PC-9 (cell line): Measurements from ENCODE around the gene ARF6. TPM values are rescaled to one million over a fixed set of nuclear protein-coding genes. Genes with fewer than 3 reads are reported as not detected.

Experiments
- Bru-seq: library from RNA; stranded (reverse); fragments of 400-500 nt; gene quantifications from one replicate; lab custom pipeline; 2021; lab: Mats Ljungman, UMichigan
- BruChase-seq, 2 experiments: library from RNA; stranded (reverse); fragments of 400-500 nt; gene quantifications; one replicate each; lab custom pipeline; 2021; lab: Mats Ljungman, UMichigan
- BruUV-seq: library from RNA; stranded (reverse); fragments of 400-500 nt; replicated peaks from 2 replicates; lab custom pipeline; 2021; lab: Mats Ljungman, UMichigan
- CTCF ChIA-PET: fragments of 300-600 bp; sonication (Branson Sonifier 250); formaldehyde crosslinking; loops from one replicate; lab custom pipeline; 2022; ENCODE audit warnings: antibody characterized with exemption; lab: Charles Lee
- POLR2A ChIA-PET: fragments of 300-600 bp; sonication (Branson Sonifier 250); formaldehyde crosslinking; loops from one replicate; lab custom pipeline; 2022; ENCODE audit warnings: antibody characterized with exemption; ENCODE audit not compliant: unreplicated experiment; lab: Charles Lee
- DNase-seq, 2 experiments: peaks; one replicate each; pipeline versions ENCODE4 v3.0.0 to v3.0.0-alpha.2; 2015 to 2022; ENCODE audit warnings: mixed read lengths in 1 of 2
- H2AFZ ChIP-seq: fragments of 200-600 bp; sonication (generic); 2 replicates; pipeline ENCODE4 v1.8.1; 2017; ENCODE audit warnings: antibody characterized with exemption
- H3F3A ChIP-seq: fragments of 200-600 bp; sonication (generic); 2 replicates; pipeline ENCODE4 v1.8.1; 2017; ENCODE audit warnings: antibody characterized with exemption, mild to moderate bottlenecking, low read depth; ENCODE audit not compliant: insufficient read depth
- H3K27ac ChIP-seq: fragments of 200-600 bp; sonication (generic); 2 replicates; pipeline ENCODE4 v1.6.1; 2016; ENCODE audit warnings: mixed run types
- H3K27me3 ChIP-seq: fragments of 200-600 bp; sonication (generic); 2 replicates; pipeline ENCODE4 v1.6.1; 2016; ENCODE audit warnings: low read depth, mixed run types; ENCODE audit not compliant: insufficient read depth
- H3K36me3 ChIP-seq: fragments of 200-600 bp; sonication (generic); 2 replicates; pipeline ENCODE4 v1.6.1; 2016; ENCODE audit warnings: low read depth, mixed run types
- H3K4me1 ChIP-seq: fragments of 200-600 bp; sonication (generic); replicated peaks from 2 replicates; pipeline ENCODE4 v1.6.1; 2016; ENCODE audit warnings: mixed run types; ENCODE audit not compliant: insufficient read depth
- H3K4me2 ChIP-seq: fragments of 200-600 bp; sonication (generic); 2 replicates; pipeline ENCODE4 v1.6.1; 2017; ENCODE audit warnings: mixed run types
- H3K4me3 ChIP-seq: fragments of 200-600 bp; sonication (generic); 2 replicates; pipeline ENCODE4 v1.6.1; 2016; ENCODE audit warnings: mixed run types
- H3K79me2 ChIP-seq: fragments of 200-600 bp; sonication (generic); 2 replicates; pipeline ENCODE4 v1.6.1; 2017; ENCODE audit warnings: low read depth, mixed run types
- H3K9me2 ChIP-seq: fragments of 200-600 bp; sonication (generic); 2 replicates; pipeline ENCODE4 v1.8.1; 2017; ENCODE audit warnings: mild to moderate bottlenecking; ENCODE audit not compliant: insufficient read depth
- H3K9me3 ChIP-seq: fragments of 200-600 bp; sonication (generic); 2 replicates; pipeline ENCODE4 v1.8.1; 2016; ENCODE audit warnings: low read depth; ENCODE audit not compliant: insufficient read depth
- H4K20me1 ChIP-seq: fragments of 200-600 bp; sonication (generic); 2 replicates; pipeline ENCODE4 v1.8.1; 2017; ENCODE audit not compliant: insufficient read depth
- CTCF ChIP-seq: fragments of 200-600 bp; sonication (generic); conservative IDR thresholded peaks from 2 replicates; pipeline ENCODE4 v1.6.1; 2017; ENCODE audit warnings: mixed run types, antibody characterized with exemption, mild to moderate bottlenecking, moderate library complexity
- EZH2 ChIP-seq: fragments of 200-600 bp; sonication (generic); IDR thresholded peaks from 2 replicates; pipeline ENCODE4 v1.8.0; 2017; ENCODE audit warnings: antibody characterized with exemption, low read depth
- intact Hi-C: fragments of 100-400 bp; cut with micrococcal nuclease; formaldehyde crosslinking; loops from one replicate; pipeline ENCODE4 v1.10.0; 2022; ENCODE audit not compliant: unreplicated experiment
- long read RNA-seq: library from polyadenylated mRNA; stranded (forward); transcript quantifications from one replicate; pipeline ENCODE4 v2.0.0, GENCODE V29; 2022
- total RNA-seq: library from RNA; stranded (reverse); gene quantifications from 2 replicates; pipeline ENCODE4 v1.2.3, GENCODE V29; 2021

Gene ARF6
- total RNA-seq (46.8 and 65.3 TPM in 2 replicates), Bru-seq, nascent RNA (percentile 98 among the genes with signal in this experiment), BruChase-seq, experiment 1, labeled RNA remaining after a 2-hour chase (percentile 100 among the genes with signal in this experiment), BruChase-seq, experiment 2, labeled RNA remaining after a 6-hour chase (percentile 99 among the genes with signal in this experiment)
- long read RNA-seq, transcript ARF6-201 (2 exons, 3,865 nt): major isoform, 374 of 455 reads
- long read RNA-seq, partial matches to known transcripts: 0 of 455 reads
- long read RNA-seq, other reads (novel, unspliced or antisense): 81 of 455 reads

- DNase-seq: peak; percentile 87 to 97
- H3K4me1 ChIP-seq: peaks cover 28% of the 10 kb centered on the region
- BruUV-seq: no TSS peak
Measured at GRCh38 chr14:49892636-49893308, at the start of gene ARF6. TSS of gene ARF6 (plus strand) at chr14:49893082. CDS start at chr14:49893737, 655 bp downstream.

GRCh38 chr14:49849213-49849847 lies 43.6 kb upstream of the ARF6 start:
- CTCF ChIA-PET: no interaction called here
- H3K79me2 ChIP-seq: peaks cover 59% of the 10 kb centered on the region
- H4K20me1 ChIP-seq: 0 out of 2 replicates have a peak, but pooled peaks cover under 1% of the 10 kb centered on the region

More at GRCh38 chr14:49892636-49893308, at the start of gene ARF6:
- Histone ChIP-seq H3K9me2 (no peaks in the 10 kb centered on the region), H3F3A (peaks cover 12% of the 10 kb centered on the region; the same call in 1 of the 2 replicates), H3K9me3 (no peaks in the 10 kb centered on the region), H3K36me3 (peaks cover 27% of the 10 kb centered on the region), H3K27ac (peak within 1 kb of the TSS; percentile 96), H3K27me3 (no peaks in the 10 kb centered on the region), H2AFZ (peak within 1 kb of the TSS; percentile 83), H3K79me2 (peaks cover 55% of the 10 kb centered on the region), H4K20me1 (peaks cover 28% of the 10 kb centered on the region), H3K4me2 (peak within 1 kb of the TSS; percentile 97), H3K4me3 (peak within 1 kb of the TSS; percentile 99)
- TF ChIP-seq CTCF (no peak; the same call in 1 of the 2 replicates), EZH2 (no peak)
- intact Hi-C loops: loop anchor here (1.0 kb wide), 5 partner anchors 24 to 170 kb away; no protein-coding TSS in a partner anchor
- ChIA-PET POLR2A (interaction anchor here (0.6 to 1.5 kb wide), 5 partner anchors 24 to 223 kb away, joined by 3 to 19 read pairs (median 10); no protein-coding TSS in a partner anchor), CTCF (interaction anchor here (0.6 to 1.4 kb wide), 2 partner anchors 27 to 30 kb away, joined by 3 to 15 read pairs; no protein-coding TSS in a partner anchor)

More at GRCh38 chr14:49849213-49849847, 43.6 kb upstream of the ARF6 start:
- no TSS peak for BruUV-seq
- Histone ChIP-seq H3K27me3 (no peaks in the 10 kb centered on the region), H3K4me3 (no peak overlapping the region), H3K9me3 (no peaks in the 10 kb centered on the region), H3K4me1 (peaks cover 32% of the 10 kb centered on the region), H2AFZ (no peak overlapping the region), H3K4me2 (peak overlapping the region; percentile 87), H3K27ac (peak overlapping the region; percentile 53; the same call in 1 of the 2 replicates), H3K9me2 (no peaks in the 10 kb centered on the region), H3K36me3 (peaks cover 39% of the 10 kb centered on the region), H3F3A (peaks cover 24% of the 10 kb centered on the region; the same call in 1 of the 2 replicates)
- POLR2A ChIA-PET: interaction anchor here (0.6 kb wide), 1 partner anchor 118 kb away, joined by 6 read pairs; no protein-coding TSS in a partner anchor
- peak in 1 of 2 experiments; percentile 72 for DNase-seq
- no peak for TF ChIP-seq EZH2
- TF ChIP-seq CTCF: no peak
- intact Hi-C loops: no loop called here
